CD4-positive, alpha-beta T cell treated with Interleukin-4 for 4 hours (primary cell): ENCODE data around the gene NARS2.
A peak's percentile ranks its signal among the peaks of the same experiment; 100 is the strongest.
"Not testable (repeated sequence)": the region's sequence is repeated elsewhere in the genome, so short reads cannot be mapped to it uniquely, and the experiment has no call there.

ENCODE experiments used
- DNase-seq: peaks from one replicate; pipeline ENCODE4 v3.0.0-alpha.2; 2020

The NARS2 gene

GRCh38 chr11:78472905-78473304, 101.8 kb downstream of the NARS2 start:
- no peak for DNase-seq

GRCh38 chr11:78472382-78472781, 102.3 kb downstream of the NARS2 start:
- DNase-seq: no peak

- DNase-seq: no peak
Observed at GRCh38 chr11:78470861-78471442, 103.7 kb downstream of the NARS2 start.

GRCh38 chr11:78469896-78470295, 104.8 kb downstream of the NARS2 start:
- no peak for DNase-seq

GRCh38 chr11:78467931-78468330, 106.7 kb downstream of the NARS2 start:
- DNase-seq: no peak

- no peak for DNase-seq
Observed at GRCh38 chr11:78467370-78467769, 107.3 kb downstream of the NARS2 start.

- peak; percentile 37 for DNase-seq
Observed at GRCh38 chr11:78465169-78465942, 109.3 kb downstream of the NARS2 start.

GRCh38 chr11:78464787-78465168, 109.9 kb downstream of the NARS2 start:
- DNase-seq: not testable (repeated sequence)

GRCh38 chr11:78460471-78460870, 114.2 kb downstream of the NARS2 start:
- DNase-seq: no peak

GRCh38 chr11:78459738-78460137, 114.9 kb downstream of the NARS2 start:
- DNase-seq: no peak

GRCh38 chr11:78457448-78457847, 117.2 kb downstream of the NARS2 start:
- DNase-seq: no peak

- DNase-seq: no peak
Observed at GRCh38 chr11:78453140-78453935, 121.3 kb downstream of the NARS2 start.

- no peak for DNase-seq
Observed at GRCh38 chr11:78451371-78452150, 123.1 kb downstream of the NARS2 start.

- DNase-seq: no peak
Observed at GRCh38 chr11:78450866-78451265, 123.8 kb downstream of the NARS2 start.

- no peak for DNase-seq
Observed at GRCh38 chr11:78449866-78450265, 124.8 kb downstream of the NARS2 start.

GRCh38 chr11:78446210-78446609, 128.5 kb downstream of the NARS2 start:
- no peak for DNase-seq

- DNase-seq: no peak
Observed at GRCh38 chr11:78444726-78445125, 129.9 kb downstream of the NARS2 start.

GRCh38 chr11:78441956-78442355, 132.7 kb downstream of the NARS2 start:
- no peak for DNase-seq

GRCh38 chr11:78438298-78438975, 136.2 kb downstream of the NARS2 start:
- DNase-seq: no peak

GRCh38 chr11:78432956-78433355, 141.7 kb downstream of the NARS2 start:
- DNase-seq: no peak

GRCh38 chr11:78432058-78432515, 142.6 kb downstream of the NARS2 start:
- no peak for DNase-seq

GRCh38 chr11:78429660-78430059, 145.0 kb downstream of the NARS2 start:
- no peak for DNase-seq
